Brain microvascular endothelial cell (primary cell): ENCODE measurements around the gene CCL21.

ENCODE experiments used
- DNase-seq: peaks from one replicate; pipeline ENCODE4 v3.0.0-alpha.2; 2020
- H3K27ac ChIP-seq: fragments of 250-450 bp; sonication (Bioruptor Pico); 2 replicates; pipeline ENCODE4 v1.5.1; 2020; ENCODE audit warnings: mild to moderate bottlenecking, moderate library complexity
- H3K27me3 ChIP-seq: fragments of 250-450 bp; sonication (Bioruptor Pico); replicated peaks from 2 replicates; pipeline ENCODE4 v1.5.1; 2020; ENCODE audit warnings: mild to moderate bottlenecking
- H3K36me3 ChIP-seq: fragments of 250-450 bp; sonication (Bioruptor Pico); replicated peaks from 2 replicates; pipeline ENCODE4 v1.5.1; 2020; ENCODE audit warnings: mild to moderate bottlenecking
- H3K4me3 ChIP-seq: 2 replicates; pipeline ENCODE4 v1.5.1; 2011; ENCODE audit warnings: low read depth, mild to moderate bottlenecking, control low read depth, low read length, moderate library complexity
- in situ Hi-C: cut with HindIII; loops from 2 replicates; pipeline ENCODE4 v1.10.0; 2017; ENCODE audit warnings: low sequenced_read_pairs, low pct_ligation_motif_present
- TF ChIP-seq, protein P1 (sequence below): IDR thresholded peaks from 2 replicates; pipeline ENCODE4 v1.5.1; 2011; ENCODE audit warnings: low read depth, mild to moderate bottlenecking, moderate library complexity, low read length, control low read depth, inconsistent platforms; ENCODE audit errors: missing control alignments

Gene CCL21

GRCh38 chr9:34689512-34689911 is 20.4 kb downstream of the CCL21 start:
- H3K36me3 ChIP-seq: no peaks in the 10 kb centered on the region
- no peaks in the 10 kb centered on the region for H3K27me3 ChIP-seq
- in situ Hi-C loops: no loop called here
- no peak overlapping the region for H3K27ac ChIP-seq
- no peak for DNase-seq
- H3K4me3 ChIP-seq: no peak overlapping the region
- TF ChIP-seq, protein P1, sequence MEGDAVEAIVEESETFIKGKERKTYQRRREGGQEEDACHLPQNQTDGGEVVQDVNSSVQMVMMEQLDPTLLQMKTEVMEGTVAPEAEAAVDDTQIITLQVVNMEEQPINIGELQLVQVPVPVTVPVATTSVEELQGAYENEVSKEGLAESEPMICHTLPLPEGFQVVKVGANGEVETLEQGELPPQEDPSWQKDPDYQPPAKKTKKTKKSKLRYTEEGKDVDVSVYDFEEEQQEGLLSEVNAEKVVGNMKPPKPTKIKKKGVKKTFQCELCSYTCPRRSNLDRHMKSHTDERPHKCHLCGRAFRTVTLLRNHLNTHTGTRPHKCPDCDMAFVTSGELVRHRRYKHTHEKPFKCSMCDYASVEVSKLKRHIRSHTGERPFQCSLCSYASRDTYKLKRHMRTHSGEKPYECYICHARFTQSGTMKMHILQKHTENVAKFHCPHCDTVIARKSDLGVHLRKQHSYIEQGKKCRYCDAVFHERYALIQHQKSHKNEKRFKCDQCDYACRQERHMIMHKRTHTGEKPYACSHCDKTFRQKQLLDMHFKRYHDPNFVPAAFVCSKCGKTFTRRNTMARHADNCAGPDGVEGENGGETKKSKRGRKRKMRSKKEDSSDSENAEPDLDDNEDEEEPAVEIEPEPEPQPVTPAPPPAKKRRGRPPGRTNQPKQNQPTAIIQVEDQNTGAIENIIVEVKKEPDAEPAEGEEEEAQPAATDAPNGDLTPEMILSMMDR: no peak

DNA sequence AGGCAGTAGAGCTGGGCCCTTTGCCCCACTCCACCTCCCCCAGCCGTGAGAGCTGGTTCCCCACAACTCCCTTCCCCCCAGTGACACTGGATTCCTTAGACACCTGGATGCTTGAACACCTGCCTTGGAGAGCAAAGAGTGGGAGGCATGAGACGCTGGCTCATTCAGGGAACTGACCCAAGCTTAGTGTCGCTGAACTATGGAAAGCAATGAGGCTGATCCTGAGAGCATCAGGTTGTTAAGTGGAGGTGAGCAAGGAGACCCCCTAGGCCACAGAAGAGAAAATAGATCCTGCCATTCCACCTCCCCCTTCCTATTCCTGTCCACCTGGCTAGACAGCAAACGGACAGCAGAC is 20.8 kb downstream of the CCL21 start:
- H3K27me3 ChIP-seq: no peaks in the 10 kb centered on the region
- no peak overlapping the region for H3K27ac ChIP-seq
- TF ChIP-seq, protein P1: no peak
- no peaks in the 10 kb centered on the region for H3K36me3 ChIP-seq
- no peak overlapping the region for H3K4me3 ChIP-seq
- no peak for DNase-seq
- in situ Hi-C loops: no loop called here

DNA sequence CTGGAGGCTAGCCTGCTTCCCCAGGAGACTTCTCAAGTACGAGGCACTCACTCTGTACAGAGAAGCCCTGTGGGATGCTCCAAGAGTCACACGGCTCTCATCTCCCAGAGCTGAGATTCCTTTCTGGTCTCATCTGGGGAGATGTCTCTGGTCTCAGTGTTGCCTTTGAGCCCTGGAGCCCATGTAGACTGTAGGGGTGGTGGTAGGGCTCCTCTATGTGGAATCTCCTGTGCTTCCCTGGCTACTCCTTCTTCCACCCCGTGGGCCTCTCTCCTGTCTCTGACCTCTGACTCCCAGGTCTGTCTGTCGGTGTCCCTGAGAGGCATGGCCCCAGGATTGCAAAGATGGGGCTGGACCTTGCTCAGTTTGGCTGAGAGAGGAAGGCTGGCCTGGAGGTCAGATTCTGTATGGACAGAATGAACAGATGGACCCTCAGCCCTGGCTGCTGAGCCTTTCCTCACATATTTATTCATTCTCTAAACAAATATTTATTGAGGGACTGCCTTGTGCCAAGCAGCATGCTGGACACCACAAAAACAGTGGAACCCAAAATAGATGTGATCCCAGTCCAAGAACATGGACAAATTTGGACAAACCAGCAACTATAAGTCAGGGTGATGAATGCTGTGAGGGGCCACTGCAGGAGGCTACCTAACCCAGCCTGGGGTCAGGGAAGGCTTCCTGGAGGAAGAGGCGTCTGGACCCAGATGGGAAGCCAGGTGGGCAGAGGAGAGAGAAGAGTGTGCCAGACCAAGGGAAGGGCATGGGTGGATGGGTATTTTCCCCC is 21.4 kb downstream of the CCL21 start:
- TF ChIP-seq, protein P1: no peak
- in situ Hi-C loops: no loop called here
- Histone ChIP-seq H3K27me3 (no peaks in the 10 kb centered on the region), H3K4me3 (no peak overlapping the region), H3K27ac (no peak overlapping the region), H3K36me3 (no peaks in the 10 kb centered on the region)
- no peak for DNase-seq

DNA sequence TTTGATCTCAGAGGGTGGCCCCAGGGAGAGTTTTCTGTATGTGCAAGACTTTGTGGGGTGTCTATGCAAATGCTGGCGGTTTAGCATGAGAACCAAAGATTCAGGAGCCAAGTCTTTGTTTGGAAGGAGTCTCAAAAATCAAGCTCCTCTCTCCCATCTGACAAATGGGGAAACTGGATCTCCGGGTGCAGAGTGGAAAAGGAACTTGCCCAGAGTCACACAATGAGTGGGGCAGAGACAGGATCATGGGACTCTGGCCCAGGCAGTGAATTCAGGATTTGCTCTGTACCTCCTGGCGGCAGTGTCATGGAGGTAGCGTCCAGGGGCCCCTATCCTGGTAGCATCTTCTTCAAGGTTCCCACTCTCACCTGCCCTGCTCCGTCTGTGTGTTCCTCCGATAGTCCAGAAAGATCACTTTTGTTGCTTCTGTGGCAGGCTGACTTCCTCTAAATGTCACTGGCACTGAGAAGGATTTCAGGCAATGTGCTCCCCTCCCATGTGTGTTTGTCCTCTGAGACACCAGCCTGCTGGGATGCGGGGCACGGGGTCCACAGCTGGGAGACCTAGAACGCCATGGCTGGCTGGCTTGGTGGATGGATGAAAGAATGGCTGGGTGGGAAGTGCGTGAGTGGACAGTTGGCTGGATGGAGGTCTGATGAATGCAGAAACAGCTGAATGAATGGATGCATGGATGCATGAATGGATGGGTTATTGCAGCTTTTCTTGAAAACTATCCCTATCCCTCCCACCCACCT is 22.5 kb downstream of the CCL21 start:
- Histone ChIP-seq H3K27ac (no peak overlapping the region), H3K27me3 (no peaks in the 10 kb centered on the region), H3K4me3 (no peak overlapping the region), H3K36me3 (no peaks in the 10 kb centered on the region)
- TF ChIP-seq, protein P1: no peak
- no peak for DNase-seq
- in situ Hi-C loops: no loop called here

DNA sequence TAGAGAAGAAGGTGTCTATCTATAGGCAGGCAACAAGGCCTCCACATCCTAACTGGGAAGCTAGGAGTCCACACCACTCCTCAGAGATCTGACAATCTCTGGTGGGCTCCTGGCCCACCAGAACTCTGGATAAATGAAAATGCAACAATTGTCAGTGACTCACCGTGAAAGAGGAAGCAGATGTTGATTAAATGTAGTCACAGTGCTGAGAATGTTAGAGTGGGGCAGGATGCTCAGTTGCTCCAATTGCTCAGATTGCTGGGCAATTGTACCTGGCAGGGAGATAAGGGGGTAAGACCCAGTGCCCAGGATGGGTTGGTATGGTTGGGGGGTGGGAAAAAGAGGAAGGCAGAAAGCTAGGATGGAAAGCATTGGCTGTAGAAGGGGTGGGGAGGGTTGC is 23.2 kb downstream of the CCL21 start:
- no peak for DNase-seq
- in situ Hi-C loops: no loop called here
- Histone ChIP-seq H3K4me3 (no peak overlapping the region), H3K27ac (no peak overlapping the region), H3K27me3 (no peaks in the 10 kb centered on the region), H3K36me3 (no peaks in the 10 kb centered on the region)
- TF ChIP-seq, protein P1: no peak
